LNCAP (cell line): Measurements from ENCODE around the gene MYO1B.

ENCODE experiments used
- TF ChIP-seq, protein P1 (sequence below): fragments of 450-650 bp; IDR thresholded peaks from 2 replicates; pipeline ENCODE4 v1.5.1; 2017; ENCODE audit warnings: mild to moderate bottlenecking

Gene MYO1B

GRCh38 chr2:191250400-191250799 lies 5.2 kb downstream of the MYO1B start:
- TF ChIP-seq, protein P1, sequence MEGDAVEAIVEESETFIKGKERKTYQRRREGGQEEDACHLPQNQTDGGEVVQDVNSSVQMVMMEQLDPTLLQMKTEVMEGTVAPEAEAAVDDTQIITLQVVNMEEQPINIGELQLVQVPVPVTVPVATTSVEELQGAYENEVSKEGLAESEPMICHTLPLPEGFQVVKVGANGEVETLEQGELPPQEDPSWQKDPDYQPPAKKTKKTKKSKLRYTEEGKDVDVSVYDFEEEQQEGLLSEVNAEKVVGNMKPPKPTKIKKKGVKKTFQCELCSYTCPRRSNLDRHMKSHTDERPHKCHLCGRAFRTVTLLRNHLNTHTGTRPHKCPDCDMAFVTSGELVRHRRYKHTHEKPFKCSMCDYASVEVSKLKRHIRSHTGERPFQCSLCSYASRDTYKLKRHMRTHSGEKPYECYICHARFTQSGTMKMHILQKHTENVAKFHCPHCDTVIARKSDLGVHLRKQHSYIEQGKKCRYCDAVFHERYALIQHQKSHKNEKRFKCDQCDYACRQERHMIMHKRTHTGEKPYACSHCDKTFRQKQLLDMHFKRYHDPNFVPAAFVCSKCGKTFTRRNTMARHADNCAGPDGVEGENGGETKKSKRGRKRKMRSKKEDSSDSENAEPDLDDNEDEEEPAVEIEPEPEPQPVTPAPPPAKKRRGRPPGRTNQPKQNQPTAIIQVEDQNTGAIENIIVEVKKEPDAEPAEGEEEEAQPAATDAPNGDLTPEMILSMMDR = no peak

GRCh38 chr2:191250986-191251385 lies 5.8 kb downstream of the MYO1B start:
- TF ChIP-seq, protein P1 = no peak

- TF ChIP-seq, protein P1 = no peak
These were observed 7.5 kb downstream of the MYO1B start for GRCh38 chr2:191252699-191253098.

- TF ChIP-seq, protein P1 = no peak
These were observed 8.3 kb downstream of the MYO1B start for GRCh38 chr2:191253476-191253875.

DNA sequence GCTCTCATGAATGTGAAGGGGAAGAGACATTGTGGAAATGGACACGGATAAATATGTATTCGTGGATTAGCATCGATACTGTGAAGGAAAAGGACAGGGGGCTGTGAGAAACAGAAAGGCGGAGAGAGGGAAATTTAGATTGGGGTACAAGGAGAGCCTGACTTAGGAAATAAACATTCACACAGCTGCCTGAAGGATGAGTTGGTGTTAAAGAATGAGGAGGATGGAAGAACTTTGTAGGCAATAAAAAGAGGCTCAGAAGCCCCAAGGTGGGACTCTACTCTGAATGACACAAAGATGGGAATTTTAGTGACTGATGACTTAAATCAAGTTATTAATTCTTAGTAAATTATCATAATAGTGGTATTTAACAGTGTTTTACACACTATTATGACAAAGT lies 10.1 kb downstream of the MYO1B start:
- TF ChIP-seq, protein P1 = no peak

DNA sequence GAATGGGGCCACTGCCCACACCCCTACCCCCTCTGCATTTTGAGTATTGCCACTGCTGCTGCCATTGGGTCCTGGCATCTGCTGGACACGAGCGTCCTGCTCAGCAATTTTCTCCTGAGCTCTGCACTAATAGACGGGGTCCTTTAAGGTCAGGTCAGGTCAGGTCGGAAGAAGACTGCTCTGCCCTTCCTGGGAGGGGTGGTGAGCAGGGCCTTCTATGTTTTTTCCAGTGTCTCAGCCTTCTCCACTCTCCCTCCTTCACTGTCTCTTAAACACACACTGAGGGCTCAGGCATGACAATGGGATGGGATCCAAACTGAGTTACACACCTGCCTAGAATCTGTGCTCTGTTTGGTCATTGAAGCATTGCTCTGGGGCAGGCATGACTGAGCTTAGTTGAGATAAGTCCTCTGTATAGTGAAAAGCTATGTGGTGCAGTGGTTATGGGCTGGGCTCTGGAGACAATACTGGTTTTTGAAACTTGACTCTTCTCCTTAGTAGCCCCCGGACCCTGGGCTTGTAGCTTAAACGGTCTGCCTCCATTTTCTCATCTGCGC lies 10.6 kb downstream of the MYO1B start:
- TF ChIP-seq, protein P1 = no peak

GRCh38 chr2:191257934-191258333 lies 12.7 kb downstream of the MYO1B start:
- TF ChIP-seq, protein P1 = no peak

- TF ChIP-seq, protein P1 = no peak
These were observed 13.8 kb downstream of the MYO1B start for GRCh38 chr2:191258996-191259395.
